T-helper 1 cell treated with Interleukin-12 subunit alpha and Interleukin-12 subunit beta and Interleukin-4 antibody, amounts not matched to agents 30 μg/mL and 1 μg/mL, for 36 hours (primary cell): ENCODE data around the gene SSX3.
"Not testable (repeated sequence)": the region's sequence is repeated elsewhere in the genome, so short reads cannot be mapped to it uniquely, and the experiment has no call there.

Source experiments
- H3K27ac Mint-ChIP-seq: one replicate; pipeline ENCODE4 v1.8.0; 2021; ENCODE audit warnings: mild to moderate bottlenecking, mixed read lengths
- H3K27me3 Mint-ChIP-seq: one replicate; pipeline ENCODE4 v1.8.0; 2021; ENCODE audit warnings: low read depth, mixed read lengths
- H3K36me3 Mint-ChIP-seq: one replicate; pipeline ENCODE4 v1.8.0; 2021; ENCODE audit warnings: low read depth, mixed read lengths
- H3K4me1 Mint-ChIP-seq: one replicate; pipeline ENCODE4 v1.8.0; 2021; ENCODE audit warnings: low read depth, mixed read lengths
- H3K4me3 Mint-ChIP-seq: one replicate; pipeline ENCODE4 v1.8.0; 2021; ENCODE audit warnings: mild to moderate bottlenecking, moderate library complexity, mixed read lengths
- H3K9me3 Mint-ChIP-seq: one replicate; pipeline ENCODE4 v1.8.0; 2021; ENCODE audit warnings: mixed read lengths

The SSX3 gene, protein sequence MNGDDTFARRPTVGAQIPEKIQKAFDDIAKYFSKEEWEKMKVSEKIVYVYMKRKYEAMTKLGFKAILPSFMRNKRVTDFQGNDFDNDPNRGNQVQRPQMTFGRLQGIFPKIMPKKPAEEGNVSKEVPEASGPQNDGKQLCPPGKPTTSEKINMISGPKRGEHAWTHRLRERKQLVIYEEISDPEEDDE

DNA sequence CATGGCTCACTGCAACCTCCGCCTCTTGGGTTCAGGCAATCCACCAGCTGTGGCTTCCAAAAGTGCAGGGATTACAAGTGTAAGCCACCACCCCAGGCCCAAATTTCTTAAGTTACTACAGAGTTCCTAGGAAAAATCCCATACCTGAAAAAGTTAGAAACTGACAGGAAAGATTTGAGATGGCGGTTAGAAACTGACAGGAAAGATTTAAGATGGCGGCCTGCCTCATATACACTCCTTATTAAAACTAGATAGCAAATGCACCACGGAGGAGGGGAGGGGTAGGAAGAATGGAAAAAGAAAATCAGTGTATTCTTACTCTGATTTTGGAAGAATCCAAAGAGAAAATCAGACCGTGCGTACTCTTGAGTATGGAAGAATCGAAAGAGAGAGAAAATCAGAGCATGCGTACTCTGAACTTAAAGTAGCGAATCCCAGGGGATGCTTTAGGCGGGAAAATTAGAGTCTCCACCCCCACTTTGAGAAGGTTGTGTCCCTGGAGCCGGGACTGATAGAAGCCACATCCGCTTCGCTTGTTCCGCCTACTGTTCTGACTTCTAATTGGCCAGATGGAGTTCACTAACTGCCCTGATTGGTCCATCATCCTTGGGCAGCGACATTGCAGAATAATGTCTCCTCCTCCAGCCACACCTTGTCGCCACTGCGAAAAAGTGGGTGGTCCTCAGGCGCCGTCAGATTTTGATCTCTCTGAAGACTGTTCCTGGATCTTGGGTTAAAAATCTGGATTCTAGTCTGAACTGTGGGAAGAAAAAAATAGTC, at the start of gene SSX3:
Gene SSX3 (minus strand): TSS at position 389 of the 780 bp plus-strand sequence. CDS start 1,454 bp downstream, outside the sequence.
- not testable (repeated sequence) for H3K27ac Mint-ChIP-seq, H3K9me3 Mint-ChIP-seq, H3K4me1 Mint-ChIP-seq, H3K4me3 Mint-ChIP-seq, H3K36me3 Mint-ChIP-seq, H3K27me3 Mint-ChIP-seq

DNA sequence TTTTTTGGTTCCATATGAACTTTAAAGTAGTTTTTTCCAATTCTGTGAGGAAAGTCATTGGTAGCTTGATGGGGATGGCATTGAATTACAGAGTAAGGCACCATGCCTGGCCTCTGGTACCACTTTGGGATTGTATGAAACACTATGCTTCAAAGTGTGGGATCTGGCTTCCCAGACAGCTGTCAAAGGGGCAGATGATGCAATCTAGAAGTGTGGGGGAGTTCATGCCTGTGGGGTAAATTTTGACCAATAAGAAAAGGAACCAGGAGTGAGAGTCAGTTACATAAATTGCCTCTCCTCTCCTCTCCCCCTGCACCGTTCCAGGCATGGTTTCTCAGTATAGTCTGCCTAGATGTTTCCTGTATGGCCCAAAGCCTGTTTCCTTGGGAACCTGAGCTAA, 41.3 kb upstream of the SSX3 start:
- not testable (repeated sequence) for H3K9me3 Mint-ChIP-seq, H3K27ac Mint-ChIP-seq, H3K27me3 Mint-ChIP-seq, H3K4me1 Mint-ChIP-seq, H3K4me3 Mint-ChIP-seq, H3K36me3 Mint-ChIP-seq

DNA sequence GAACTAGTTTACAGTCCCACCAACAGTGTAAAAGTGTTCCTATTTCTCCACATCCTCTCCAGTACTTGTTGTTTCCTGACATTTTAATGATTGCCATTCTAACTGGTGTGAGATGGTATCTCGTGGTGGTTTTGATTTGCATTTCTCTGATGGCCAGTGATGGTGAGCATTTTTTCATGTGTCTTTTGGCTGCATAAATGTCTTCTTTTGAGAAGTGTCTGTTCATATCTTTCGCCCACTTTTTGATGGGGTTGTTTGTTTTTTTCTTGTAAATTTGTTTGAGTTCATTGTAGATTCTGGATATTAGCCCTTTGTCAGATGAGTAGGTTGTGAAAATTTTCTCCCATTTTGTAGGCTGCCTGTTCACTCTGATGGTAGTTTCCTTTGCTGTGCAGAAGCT, 40.4 kb upstream of the SSX3 start:
- not testable (repeated sequence) for H3K4me3 Mint-ChIP-seq, H3K4me1 Mint-ChIP-seq, H3K9me3 Mint-ChIP-seq, H3K27ac Mint-ChIP-seq, H3K36me3 Mint-ChIP-seq, H3K27me3 Mint-ChIP-seq

DNA sequence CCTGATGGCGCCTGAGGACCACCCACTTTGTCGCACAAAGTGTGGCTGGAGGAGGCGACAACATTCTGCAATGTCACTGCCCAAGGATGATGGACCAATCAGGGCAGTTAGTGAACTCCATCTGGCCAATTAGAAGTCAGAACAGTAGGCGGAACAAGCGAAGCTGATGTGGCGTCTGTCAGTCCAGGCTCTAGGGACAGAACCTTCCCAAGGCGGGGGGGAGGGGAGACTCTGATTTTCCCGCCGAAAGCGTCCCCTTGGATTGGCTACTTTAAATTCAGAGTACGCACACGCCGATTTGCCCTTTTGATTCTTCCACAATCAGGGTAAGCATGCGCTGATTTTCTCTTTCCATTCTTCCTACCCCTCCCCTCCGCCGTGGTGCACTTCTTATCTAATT, 26.7 kb upstream of the SSX3 start, which contains the start of gene SSX4:
Gene SSX4 (plus strand): TSS at position 301 of the 400 bp plus-strand sequence. CDS start 515 bp downstream, outside the sequence.
- H3K4me1 Mint-ChIP-seq, H3K27ac Mint-ChIP-seq, H3K4me3 Mint-ChIP-seq, H3K9me3 Mint-ChIP-seq, H3K27me3 Mint-ChIP-seq, H3K36me3 Mint-ChIP-seq: not testable (repeated sequence)

DNA sequence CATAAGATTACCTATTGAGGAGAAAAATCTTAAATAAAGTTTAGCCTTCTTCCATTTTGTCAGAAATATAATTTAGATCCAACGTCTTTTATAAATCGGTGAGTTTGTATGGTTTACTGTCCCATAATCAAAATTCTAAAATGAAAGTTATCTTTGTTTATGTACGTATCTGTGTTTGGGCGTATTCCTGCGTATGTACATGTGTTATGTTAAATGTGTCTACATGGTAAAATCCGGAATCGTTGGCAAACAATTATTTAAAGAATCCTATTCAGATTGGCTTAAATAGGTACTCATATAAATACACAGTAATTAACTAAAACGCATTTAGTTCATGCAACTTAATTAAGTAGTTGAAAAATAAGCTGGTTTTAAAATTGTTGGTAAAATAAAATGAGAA, 13.9 kb upstream of the SSX3 start:
- not testable (repeated sequence) for H3K4me1 Mint-ChIP-seq, H3K4me3 Mint-ChIP-seq, H3K36me3 Mint-ChIP-seq, H3K27ac Mint-ChIP-seq, H3K9me3 Mint-ChIP-seq, H3K27me3 Mint-ChIP-seq

DNA sequence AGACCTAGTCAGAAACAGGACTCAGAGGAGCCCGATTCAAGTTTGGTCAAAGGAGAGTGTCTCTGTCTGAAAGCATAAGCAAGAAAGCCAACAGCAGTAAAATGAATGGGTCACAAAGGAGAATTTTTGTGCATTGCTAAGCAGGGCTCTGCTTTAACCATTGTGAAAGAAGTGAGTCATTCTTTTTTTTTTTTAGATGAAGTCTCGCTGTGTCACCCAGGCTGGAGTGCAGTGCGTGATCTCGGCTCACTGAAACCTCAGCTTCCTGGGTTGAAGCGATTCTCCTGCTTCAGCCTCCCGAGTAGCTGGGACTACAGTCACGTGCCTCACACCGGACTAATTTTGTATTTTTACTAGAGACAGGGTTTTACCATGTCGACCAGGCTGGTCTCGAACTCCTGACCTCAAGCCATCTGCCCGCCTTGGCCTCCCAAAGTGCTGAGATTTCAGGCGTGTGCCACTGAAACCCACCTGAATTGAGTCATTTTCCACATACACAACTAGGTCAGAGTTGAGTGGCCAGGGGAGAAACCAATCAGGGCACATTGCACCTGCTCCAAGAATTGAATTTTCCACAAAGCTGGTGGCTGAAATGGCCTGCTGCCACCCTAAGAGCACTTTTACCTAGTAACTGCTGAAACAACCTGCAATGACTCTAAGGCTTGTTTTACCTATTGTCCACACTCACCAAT, 11.4 kb upstream of the SSX3 start:
- H3K27me3 Mint-ChIP-seq, H3K4me3 Mint-ChIP-seq, H3K9me3 Mint-ChIP-seq, H3K36me3 Mint-ChIP-seq, H3K27ac Mint-ChIP-seq, H3K4me1 Mint-ChIP-seq: not testable (repeated sequence)

DNA sequence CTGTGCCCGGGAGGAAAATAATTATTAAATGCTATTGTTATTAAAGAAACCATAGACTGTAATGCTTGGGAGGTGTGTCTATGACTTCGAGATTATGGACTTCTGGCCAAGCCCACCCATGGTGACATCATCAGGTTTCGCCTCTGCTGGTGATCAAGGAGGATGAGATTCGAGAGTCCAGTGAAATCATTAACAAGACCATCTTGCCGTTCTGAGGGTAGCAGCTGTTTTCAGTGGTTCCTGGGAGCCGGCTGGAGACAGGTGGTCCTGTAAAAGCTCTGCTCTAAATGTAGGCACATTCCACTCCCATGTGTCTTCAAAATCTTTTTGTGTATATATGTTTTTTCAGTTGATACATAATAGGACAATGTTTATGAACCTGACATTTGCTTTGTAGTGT, 2.8 kb upstream of the SSX3 start:
- H3K4me1 Mint-ChIP-seq, H3K27me3 Mint-ChIP-seq, H3K4me3 Mint-ChIP-seq, H3K36me3 Mint-ChIP-seq, H3K27ac Mint-ChIP-seq, H3K9me3 Mint-ChIP-seq: not testable (repeated sequence)

DNA sequence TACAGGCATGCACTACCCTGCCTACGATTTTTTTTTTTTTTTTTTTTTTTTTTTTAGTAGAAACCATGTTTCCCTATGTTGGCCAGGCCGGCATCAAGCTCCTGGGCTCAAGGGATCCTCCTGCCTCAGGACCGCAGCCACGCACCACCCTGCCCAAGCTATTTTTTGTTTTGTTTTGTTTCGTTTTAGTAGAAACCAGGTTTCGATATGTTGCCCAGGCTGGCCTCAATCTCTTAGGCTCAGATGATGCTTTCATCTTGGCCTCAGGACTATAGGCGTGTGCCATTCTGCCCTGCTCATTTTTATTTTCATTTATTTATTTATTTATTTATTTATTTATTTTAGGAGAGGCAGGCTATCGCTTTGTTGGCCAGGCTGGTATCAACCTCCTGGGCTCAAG, 1.2 kb upstream of the SSX3 start:
- H3K4me3 Mint-ChIP-seq, result no peak overlapping the region
- H3K9me3 Mint-ChIP-seq, result no peaks in the 10 kb centered on the region

DNA sequence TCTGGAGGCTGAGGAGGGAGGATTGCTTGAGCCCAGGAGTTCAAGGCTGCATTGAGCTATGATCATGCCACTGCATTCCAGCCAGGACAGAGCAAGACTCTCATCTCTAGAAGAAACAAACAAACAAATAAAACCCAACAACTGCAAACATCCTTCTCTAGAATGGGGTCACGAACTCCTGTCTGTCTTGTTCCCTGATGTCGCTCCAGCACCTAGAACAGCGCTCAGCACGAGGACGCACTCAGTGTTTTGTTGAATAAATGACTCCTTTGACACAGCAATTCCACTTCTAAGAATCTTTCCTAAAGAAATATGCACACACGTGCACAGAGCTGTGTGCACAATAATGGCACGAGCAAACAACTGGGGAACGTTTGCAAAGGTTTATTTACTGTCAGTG, 10.4 kb downstream of the SSX3 start:
- H3K9me3 Mint-ChIP-seq, H3K27me3 Mint-ChIP-seq, H3K27ac Mint-ChIP-seq, H3K36me3 Mint-ChIP-seq, H3K4me1 Mint-ChIP-seq, H3K4me3 Mint-ChIP-seq: not testable (repeated sequence)

More for the DNA sequence above, 1.2 kb upstream of the SSX3 start:
- Mint-ChIP-seq H3K36me3 (no peaks in the 10 kb centered on the region), H3K27me3 (no peaks in the 10 kb centered on the region), H3K27ac (no peak overlapping the region), H3K4me1 (no peaks in the 10 kb centered on the region)

DNA sequence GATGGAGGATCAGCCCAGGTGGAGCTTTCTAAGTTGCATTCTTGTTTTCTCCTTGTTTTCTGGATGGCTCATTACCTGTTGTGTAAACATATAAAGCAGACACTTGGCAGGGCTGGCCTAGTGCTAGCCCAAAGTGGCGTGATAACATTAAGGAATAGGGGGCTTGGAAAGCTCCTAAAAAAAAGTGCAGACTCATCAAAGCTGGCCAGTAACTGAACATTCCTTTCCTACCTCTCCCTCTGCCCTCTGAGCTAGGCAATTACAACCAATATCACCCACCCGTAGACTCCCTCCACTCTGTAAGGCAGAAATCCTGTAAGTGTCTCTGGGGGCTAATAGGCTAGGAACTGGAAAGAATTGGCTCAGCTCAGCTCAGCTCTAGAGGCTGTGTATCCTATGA, 42.5 kb downstream of the SSX3 start:
- not testable (repeated sequence) for H3K4me3 Mint-ChIP-seq, H3K4me1 Mint-ChIP-seq, H3K27ac Mint-ChIP-seq, H3K27me3 Mint-ChIP-seq, H3K9me3 Mint-ChIP-seq, H3K36me3 Mint-ChIP-seq

DNA sequence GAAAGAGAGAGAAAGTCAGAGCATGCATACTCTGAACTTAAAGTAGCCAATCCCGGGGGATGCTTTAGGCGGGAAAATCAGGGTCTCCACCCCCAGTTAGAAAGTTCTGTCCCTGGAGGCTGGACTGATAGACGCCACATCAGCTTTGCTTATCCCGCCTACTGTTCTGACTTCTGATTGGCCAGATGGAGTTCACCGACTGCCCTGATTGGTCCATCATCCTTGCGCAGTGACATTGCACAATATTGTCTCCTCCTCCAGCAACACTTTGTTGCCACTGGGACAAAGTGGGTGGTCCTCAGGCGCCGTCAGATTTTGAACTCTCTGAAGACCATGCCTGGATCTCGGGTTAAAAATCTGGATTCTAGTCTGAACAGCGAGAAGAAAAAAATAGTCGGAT, 50.3 kb downstream of the SSX3 start:
- Mint-ChIP-seq H3K9me3 (no peaks in the 10 kb centered on the region), H3K36me3 (no peaks in the 10 kb centered on the region), H3K4me1 (no peaks in the 10 kb centered on the region), H3K4me3 (no peak overlapping the region), H3K27ac (no peak overlapping the region), H3K27me3 (no peaks in the 10 kb centered on the region)
